Endothelial cell of umbilical vein (primary cell): ENCODE measurements around the gene C4BPA. TPM values are rescaled to one million over a fixed set of nuclear protein-coding genes. Genes with fewer than 3 reads are reported as not detected.

Experiments used
- BruUV-seq: library from RNA; stranded (reverse); fragments of 400-500 nt; replicated peaks from 2 replicates; lab custom pipeline; 2021; lab: Mats Ljungman, UMichigan
- CTCF ChIA-PET: fragments of 300-600, 350-600 bp; sonication (Branson Sonifier 250); formaldehyde crosslinking; loops from one replicate; lab custom pipeline; 2021; ENCODE audit warnings: antibody characterized with exemption, inconsistent platforms; lab: Charles Lee
- POLR2A ChIA-PET: fragments of 300-600, 350-600 bp; sonication (Branson Sonifier 250); formaldehyde crosslinking; loops from one replicate; lab custom pipeline; 2021; ENCODE audit warnings: antibody characterized with exemption, inconsistent platforms; lab: Charles Lee
- DNase-seq: peaks from one replicate; pipeline ENCODE4 v3.0.0-alpha.2; 2011; ENCODE audit warnings: low read depth, low spot score
- FAIRE-seq: peaks from 2 replicates; lab custom pipeline; 2011; peaks lifted over from hg19 to GRCh38; lab: Jason Lieb, UNC
- H2AFZ ChIP-seq: 2 replicates; pipeline ENCODE4 v1.6.0; 2012; ENCODE audit warnings: low read depth, low read length, control low read depth, inconsistent platforms
- H3K27ac ChIP-seq: 2 replicates; pipeline ENCODE4 v1.5.1; 2011; ENCODE audit warnings: low read depth, mild to moderate bottlenecking, control low read depth, low read length, moderate library complexity; ENCODE audit not compliant: insufficient read depth
- H3K27me3 ChIP-seq, 2 experiments: 2 replicates each; pipeline versions ENCODE4 v1.6.0 to v1.6.1; 2011; ENCODE audit warnings: low read length in 2 of 2, mixed read lengths in 1 of 2; ENCODE audit not compliant: control insufficient read depth in 2 of 2, insufficient read depth in 2 of 2
- H3K36me3 ChIP-seq, 2 experiments: 2 replicates in 1 of 2; 3 replicates in 1 of 2; pipeline ENCODE4 v1.5.1; 2011; ENCODE audit warnings: low read length in 2 of 2, mild to moderate bottlenecking in 1 of 2, moderate library complexity in 1 of 2; ENCODE audit not compliant: control insufficient read depth in 2 of 2, insufficient read depth in 2 of 2; ENCODE audit errors: extremely low read depth in 1 of 2
- H3K4me1 ChIP-seq: 3 replicates; pipeline ENCODE4 v1.5.1; 2011; ENCODE audit warnings: mild to moderate bottlenecking, low read length; ENCODE audit not compliant: control insufficient read depth, insufficient read depth; ENCODE audit errors: extremely low read depth
- H3K4me2 ChIP-seq: 2 replicates; pipeline ENCODE4 v1.6.1; 2011; ENCODE audit warnings: low read length, control low read depth, mixed read lengths; ENCODE audit not compliant: insufficient read depth
- H3K4me3 ChIP-seq, 3 experiments: fragments of 200-600 bp in 1 of 3; sonication (generic), shearing (Covaris generic) in 1 of 3; replicated peaks in 1 of 3; 2 replicates each; pipeline ENCODE4 v1.5.1; 2011 to 2016; ENCODE audit warnings: control low read depth in 3 of 3, low read length in 3 of 3, mild to moderate bottlenecking in 2 of 3, inconsistent platforms in 1 of 3, low read depth in 1 of 3, moderate library complexity in 1 of 3; ENCODE audit not compliant: insufficient read depth in 1 of 3
- H3K79me2 ChIP-seq: 2 replicates; pipeline ENCODE4 v1.6.0; 2012; ENCODE audit warnings: low read length, inconsistent platforms; ENCODE audit not compliant: control insufficient read depth, insufficient read depth
- H3K9ac ChIP-seq: replicated peaks from 2 replicates; pipeline ENCODE3; 2011; ENCODE audit warnings: low read length, control low read depth; ENCODE audit not compliant: insufficient read depth; ENCODE audit errors: extremely low read depth
- H3K9me1 ChIP-seq: replicated peaks from 3 replicates; pipeline ENCODE4 v1.6.0; 2011; ENCODE audit warnings: mild to moderate bottlenecking, low read length; ENCODE audit not compliant: control insufficient read depth, insufficient read depth; ENCODE audit errors: extremely low read depth
- H3K9me3 ChIP-seq: replicated peaks from 2 replicates; pipeline ENCODE4 v1.5.1; 2012; ENCODE audit warnings: low read length, inconsistent platforms; ENCODE audit not compliant: control insufficient read depth, insufficient read depth
- H4K20me1 ChIP-seq: replicated peaks from 2 replicates; pipeline ENCODE3; 2011; ENCODE audit warnings: mild to moderate bottlenecking, low read length; ENCODE audit not compliant: control insufficient read depth, insufficient read depth; ENCODE audit errors: extremely low read depth
- EZH2 ChIP-seq: IDR thresholded peaks from 2 replicates; pipeline ENCODE4 v1.6.1; 2012; ENCODE audit warnings: borderline replicate concordance, low read depth, mild to moderate bottlenecking, moderate library complexity, low read length, inconsistent platforms; ENCODE audit not compliant: severe bottlenecking
- FOS ChIP-seq: IDR thresholded peaks from 2 replicates; pipeline ENCODE4 v1.6.1; 2011; ENCODE audit warnings: mild to moderate bottlenecking, low read length, moderate library complexity, borderline replicate concordance; ENCODE audit not compliant: insufficient read depth
- MYC ChIP-seq: IDR thresholded peaks from one replicate; pipeline ENCODE4 v1.6.1; 2011; ENCODE audit warnings: mild to moderate bottlenecking, low read depth, low read length
- POLR2A ChIP-seq: IDR thresholded peaks from 2 replicates; pipeline ENCODE4 v1.6.1; 2012; ENCODE audit warnings: low read depth, mild to moderate bottlenecking, control low read depth, low read length
- POLR2AphosphoS5 ChIP-seq: IDR thresholded peaks from 2 replicates; pipeline ENCODE4 v1.6.1; 2012; ENCODE audit warnings: low read depth, mild to moderate bottlenecking, control low read depth, low read length, moderate library complexity; ENCODE audit not compliant: insufficient read depth
- dilution Hi-C: fragments of 300-500 bp; cut with MboI; formaldehyde crosslinking; loops from one replicate; pipeline ENCODE4 v1.15.0; 2019; ENCODE audit warnings: low sequenced_read_pairs; ENCODE audit not compliant: extremely low pct_ligation_motif_present
- intact Hi-C: fragments of 100-400 bp; cut with micrococcal nuclease; formaldehyde crosslinking; loops from one replicate; pipeline ENCODE4 v1.10.0; 2022
- polyA plus RNA-seq, 4 experiments: library from polyadenylated mRNA; depleted of rRNA in 3 of 4; stranded (reverse) in 3 of 4; unstranded in 1 of 4; fragments of >200 nt; gene quantifications; 2 replicates each; pipeline versions ENCODE4 v1.2.1 to v1.2.3, GENCODE V29; 2011 to 2012; ENCODE audit warnings: missing spikeins in 1 of 4
- total RNA-seq: library from RNA; stranded (reverse); gene quantifications from 2 replicates; pipeline ENCODE4 v1.2.3, GENCODE V29; 2021
- TF ChIP-seq, protein P1 (sequence below): IDR thresholded peaks from 2 replicates; pipeline ENCODE4 v1.6.1; 2011; ENCODE audit not compliant: insufficient read depth, insufficient read length

The C4BPA gene
- total and polyA plus RNA-seq, 2 donors (not counting 3 experiments of a cell fraction or from before 2014, with no cell fraction given): not detected

- dilution Hi-C loops (no loop called here), intact Hi-C loops (no loop called here)
- BruUV-seq: no TSS peak
Measured at GRCh38 chr1:207062058-207062457, 42.0 kb upstream of the C4BPA start.

DNA sequence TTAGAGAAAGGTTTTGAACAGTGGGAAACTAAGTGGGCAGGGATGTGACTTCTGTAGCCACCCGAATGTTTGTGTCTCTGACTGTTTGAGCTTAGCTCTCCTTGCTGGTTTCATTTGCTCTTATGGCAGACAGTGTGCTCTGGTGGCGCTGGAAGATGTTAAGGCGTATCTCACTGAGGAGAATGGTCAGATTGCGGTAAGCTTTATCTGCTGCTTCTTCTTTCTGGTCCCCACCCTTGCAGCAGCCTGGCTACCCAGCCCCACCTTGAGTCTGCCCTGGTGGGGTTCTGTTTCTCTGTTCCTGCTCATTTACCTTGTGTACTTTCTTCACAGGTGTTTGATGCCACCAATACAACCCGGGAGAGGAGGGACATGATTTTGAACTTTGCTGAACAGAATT is 41.0 kb upstream of the C4BPA start:
- H2AFZ ChIP-seq: no peak overlapping the region
- no peak overlapping the region for H3K4me2 ChIP-seq
- intact Hi-C loops: no loop called here
- H3K79me2 ChIP-seq: no peaks in the 10 kb centered on the region
- H3K4me3 ChIP-seq: no peak overlapping the region
- no peaks in the 10 kb centered on the region for H3K9me3 ChIP-seq
- H4K20me1 ChIP-seq: no peaks in the 10 kb centered on the region
- FAIRE-seq (no peak), DNase-seq (no peak)
- no peak for TF ChIP-seq POLR2AphosphoS5
- no peak for TF ChIP-seq FOS
- no peak for TF ChIP-seq EZH2
- TF ChIP-seq POLR2A: no peak
- TF ChIP-seq MYC: no peak
- TF ChIP-seq, protein P1, sequence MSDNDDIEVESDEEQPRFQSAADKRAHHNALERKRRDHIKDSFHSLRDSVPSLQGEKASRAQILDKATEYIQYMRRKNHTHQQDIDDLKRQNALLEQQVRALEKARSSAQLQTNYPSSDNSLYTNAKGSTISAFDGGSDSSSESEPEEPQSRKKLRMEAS: no peak
- no peaks in the 10 kb centered on the region for H3K9me1 ChIP-seq
- dilution Hi-C loops: no loop called here
- CTCF ChIA-PET: interaction anchor here (1.0 kb wide), 1 partner anchor 16 kb away, joined by 3 read pairs; no protein-coding TSS in a partner anchor
- no peak overlapping the region for H3K9ac ChIP-seq
- H3K27me3 ChIP-seq: peaks cover 0 to 2% of the 10 kb centered on the region in 2 experiments
- H3K27ac ChIP-seq: no peak overlapping the region
- BruUV-seq: no TSS peak
- H3K36me3 ChIP-seq: no peaks in the 10 kb centered on the region
- no peaks in the 10 kb centered on the region for H3K4me1 ChIP-seq
- POLR2A ChIA-PET: no interaction called here

More at GRCh38 chr1:207062058-207062457, 42.0 kb upstream of the C4BPA start:
- H3K9ac ChIP-seq: no peak overlapping the region
- DNase-seq: no peak
- no peak overlapping the region for H3K4me3 ChIP-seq
- H2AFZ ChIP-seq: no peak overlapping the region
- TF ChIP-seq MYC: no peak
- ChIA-PET CTCF (interaction anchor here (1.0 to 1.6 kb wide), 3 partner anchors 9 to 15 kb away, joined by 3 read pairs; partner anchors contain the start of gene PFKFB2), POLR2A (no interaction called here)
- H3K9me3 ChIP-seq: no peaks in the 10 kb centered on the region
- H3K79me2 ChIP-seq: no peaks in the 10 kb centered on the region
- no peaks in the 10 kb centered on the region for H3K36me3 ChIP-seq
- peaks cover 0 to 2% of the 10 kb centered on the region in 2 experiments for H3K27me3 ChIP-seq
- H3K9me1 ChIP-seq: no peaks in the 10 kb centered on the region
- H4K20me1 ChIP-seq: no peaks in the 10 kb centered on the region
- H3K27ac ChIP-seq: no peak overlapping the region
- no peak for FAIRE-seq
- no peak overlapping the region for H3K4me2 ChIP-seq
- no peaks in the 10 kb centered on the region for H3K4me1 ChIP-seq
